GM21515 (cell line): Measurements from ENCODE around the gene ACTR5.
"Not testable (repeated sequence)": the region's sequence is repeated elsewhere in the genome, so short reads cannot be mapped to it uniquely, and the experiment has no call there.

Experiments used
- ATAC-seq: cut with Tn5 transposase; IDR thresholded peaks from one replicate; pipeline ENCODE4 v1.9.1; 2021; ENCODE audit not compliant: unreplicated experiment

The ACTR5 gene

DNA sequence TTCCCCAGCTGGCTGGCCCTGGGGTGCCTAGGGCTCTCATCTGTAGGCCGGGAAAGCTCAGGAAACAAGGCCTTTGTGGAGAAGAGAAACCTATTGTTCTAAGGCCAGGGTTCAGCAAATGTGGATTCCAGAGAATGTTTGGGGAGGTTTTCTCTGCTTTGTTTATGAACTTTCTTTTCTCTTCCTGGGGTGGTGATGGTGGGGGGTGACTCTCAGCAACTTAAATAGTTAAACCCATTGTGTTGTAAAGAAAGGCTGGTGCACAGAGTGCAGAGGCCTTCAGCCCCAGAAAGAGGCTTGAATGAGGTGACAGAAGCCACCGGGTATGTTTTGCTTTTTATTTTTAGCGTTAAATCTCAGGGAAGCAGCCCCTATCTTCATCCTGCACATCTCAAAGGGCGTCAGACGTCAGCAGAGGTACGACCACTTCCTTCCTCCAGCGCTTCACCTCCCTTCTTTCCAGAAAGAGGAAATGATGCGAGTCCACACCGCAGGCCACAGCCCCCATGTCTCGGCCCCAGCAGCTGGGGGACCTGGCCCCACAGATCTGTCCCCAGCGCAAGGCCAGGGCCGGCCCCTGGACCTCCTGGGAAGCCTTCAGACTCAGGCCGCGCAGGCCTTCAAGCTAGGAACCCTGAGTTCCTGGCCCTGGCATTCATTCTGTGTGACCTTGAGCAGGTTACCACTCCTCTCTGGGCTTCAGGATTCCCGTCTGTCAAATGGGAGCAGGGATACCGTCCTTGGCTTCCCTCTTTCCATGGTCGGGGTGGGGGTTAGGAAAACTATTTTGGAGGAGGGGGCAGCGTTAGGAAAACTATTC lies 56.6 kb downstream of the ACTR5 start:
- ATAC-seq, result peak; percentile 35

DNA sequence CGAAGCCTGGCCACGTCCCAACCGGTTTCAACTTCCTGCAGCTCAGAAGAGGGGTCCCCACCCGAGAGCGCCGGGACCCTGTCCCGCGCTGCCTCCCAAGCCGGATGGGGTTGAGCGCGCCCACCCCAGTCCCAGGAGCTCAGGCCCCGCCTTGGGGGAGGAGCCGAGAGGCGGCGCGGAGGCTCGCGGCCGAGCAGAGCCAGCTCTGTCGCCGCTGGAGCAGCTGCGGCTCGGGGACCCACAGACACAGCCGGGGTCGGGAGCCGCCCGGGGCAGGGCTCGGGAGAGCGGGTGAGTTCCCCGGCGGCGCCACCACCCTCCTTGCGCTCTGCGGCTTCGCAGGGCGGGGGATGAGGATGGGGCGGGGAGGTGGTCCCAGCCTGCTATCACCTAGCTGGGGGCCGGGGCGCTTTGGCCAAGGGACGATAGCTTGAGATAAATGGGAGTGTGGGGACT lies 57.3 kb downstream of the ACTR5 start, which contains the start of gene PPP1R16B:
Gene PPP1R16B (plus strand): TSS at position 196 of the 456 bp plus-strand sequence. CDS start 30,229 bp downstream, outside the sequence.
- ATAC-seq, result peak; percentile 46

DNA sequence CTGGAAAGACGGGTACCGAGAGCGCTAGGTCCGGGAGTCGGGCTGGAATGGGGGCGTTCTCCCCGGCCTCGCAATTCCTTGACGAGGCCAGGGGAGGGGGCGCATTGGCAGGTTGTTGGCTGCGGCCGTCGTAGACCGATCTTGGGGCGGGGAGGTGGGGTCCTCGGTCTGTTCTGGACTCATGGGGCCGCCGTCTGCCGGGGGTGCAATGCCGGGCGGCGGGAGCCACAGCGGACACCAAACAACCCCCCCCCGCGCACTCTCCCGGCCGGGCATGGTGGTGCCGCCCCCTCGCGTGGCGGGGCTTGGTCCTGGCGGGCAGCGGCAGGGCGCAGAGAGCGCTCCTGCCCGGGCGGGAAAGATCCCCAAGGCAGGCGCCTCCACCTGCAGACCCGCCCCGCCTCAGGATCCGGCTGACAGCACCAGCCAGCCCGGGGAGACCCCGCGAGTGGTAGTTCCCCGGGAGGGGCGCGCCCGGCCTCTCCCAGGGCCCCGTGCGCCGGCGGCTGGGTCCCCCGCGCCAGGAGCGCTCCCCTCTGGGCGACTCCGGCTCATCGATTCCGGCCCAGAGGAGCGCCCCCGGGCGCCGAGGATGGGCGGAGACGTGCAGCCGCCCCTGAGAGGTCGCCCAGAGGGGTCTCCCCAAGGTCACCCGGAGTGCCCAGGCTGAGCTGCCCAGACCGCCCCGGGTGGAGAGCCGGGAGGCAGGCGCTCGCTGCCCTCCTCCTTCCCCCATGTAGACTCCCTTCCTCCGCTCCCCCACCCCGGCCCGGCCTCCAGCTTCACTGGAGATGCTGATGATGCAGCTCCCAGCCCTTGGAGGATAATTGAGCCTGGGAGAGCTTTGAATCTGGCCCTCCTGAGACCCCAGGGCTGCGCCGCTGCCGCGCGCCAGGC lies 57.9 kb downstream of the ACTR5 start:
- no peak for ATAC-seq

DNA sequence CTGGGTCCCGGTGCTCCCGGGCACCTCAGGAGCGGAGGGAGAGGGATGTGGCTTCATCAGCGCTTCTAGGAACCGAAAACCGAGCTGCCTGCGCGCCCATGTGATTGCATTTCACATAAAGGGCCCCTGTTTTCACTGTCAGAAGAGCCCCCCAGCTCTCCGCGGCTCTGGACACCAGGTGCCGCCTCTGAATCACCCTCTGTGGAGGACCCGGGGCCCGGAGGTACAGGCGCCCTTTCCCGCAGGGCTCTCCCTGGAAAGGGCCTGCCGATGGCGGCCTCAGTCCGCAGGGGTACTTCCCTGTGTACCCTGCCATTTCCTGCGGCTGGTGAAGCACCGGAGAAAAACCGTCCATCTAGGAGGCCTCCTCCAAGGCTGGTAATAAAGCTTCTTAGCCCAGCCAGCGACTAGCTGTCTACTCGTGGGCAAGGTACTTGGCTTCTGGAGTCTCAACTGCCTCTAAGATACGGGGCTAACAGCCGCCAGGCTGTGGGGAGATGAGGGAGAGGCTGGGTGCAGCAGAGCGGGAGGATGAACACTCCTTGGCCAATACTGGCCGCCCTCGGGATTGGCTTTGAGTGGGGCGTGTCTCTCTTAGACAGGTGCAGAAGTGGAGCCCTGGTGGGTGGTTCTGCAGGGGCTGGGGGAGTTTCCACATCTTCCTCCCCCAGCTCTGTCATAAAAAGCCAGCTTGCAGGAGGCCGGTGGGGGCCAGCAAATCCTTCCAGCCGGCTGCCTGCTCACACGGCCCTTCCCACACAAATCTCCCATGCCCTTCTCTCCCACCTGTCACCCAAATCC lies 58.8 kb downstream of the ACTR5 start:
- no peak for ATAC-seq

DNA sequence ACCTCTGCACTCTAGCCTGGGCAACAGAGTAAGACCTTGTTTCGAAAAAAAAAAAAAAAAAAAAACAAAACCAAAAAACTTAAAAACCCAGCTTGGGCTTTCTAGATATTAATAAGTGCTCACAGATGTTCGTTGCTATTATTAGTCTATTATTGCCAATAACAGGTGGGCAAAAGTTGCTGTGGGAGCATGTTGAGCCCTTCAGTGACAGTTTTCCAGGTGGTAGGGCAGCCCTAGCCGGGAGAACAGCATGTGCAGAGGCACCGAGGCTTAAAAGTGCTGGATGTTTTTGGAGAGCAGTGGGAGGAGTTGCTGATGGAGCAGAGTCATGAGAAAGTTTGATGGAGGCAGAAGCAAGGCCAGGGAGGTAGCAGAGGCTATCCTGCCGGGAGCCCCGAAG lies 61.7 kb downstream of the ACTR5 start:
- no peak for ATAC-seq

GRCh38 chr20:38810926-38811630 lies 62.8 kb downstream of the ACTR5 start:
- ATAC-seq, result no peak

- no peak for ATAC-seq
These were observed 63.5 kb downstream of the ACTR5 start for GRCh38 chr20:38811769-38812168.

GRCh38 chr20:38812182-38812581 lies 63.9 kb downstream of the ACTR5 start:
- no peak for ATAC-seq

GRCh38 chr20:38812709-38813573 lies 64.7 kb downstream of the ACTR5 start:
- no peak for ATAC-seq

DNA sequence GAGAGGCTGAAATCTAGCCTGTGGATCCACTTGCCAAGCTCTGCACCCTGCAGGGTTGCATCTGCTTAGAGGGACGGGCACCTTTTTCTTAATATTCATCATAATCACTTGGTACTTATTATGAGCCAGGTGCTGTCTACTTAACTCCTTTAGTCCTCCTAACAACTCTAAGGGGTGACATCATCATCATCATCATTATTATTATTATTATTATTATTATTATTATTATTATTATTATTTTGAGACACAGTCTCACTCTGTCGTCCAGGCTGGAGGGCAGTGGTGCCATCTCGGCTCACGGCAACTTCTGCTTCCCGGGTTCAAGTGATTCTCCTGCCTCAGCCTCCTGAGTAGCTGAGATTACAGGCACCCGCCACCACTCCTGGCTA lies 65.3 kb downstream of the ACTR5 start:
- not testable (repeated sequence) for ATAC-seq

GRCh38 chr20:38815446-38815845 lies 67.2 kb downstream of the ACTR5 start:
- no peak for ATAC-seq

DNA sequence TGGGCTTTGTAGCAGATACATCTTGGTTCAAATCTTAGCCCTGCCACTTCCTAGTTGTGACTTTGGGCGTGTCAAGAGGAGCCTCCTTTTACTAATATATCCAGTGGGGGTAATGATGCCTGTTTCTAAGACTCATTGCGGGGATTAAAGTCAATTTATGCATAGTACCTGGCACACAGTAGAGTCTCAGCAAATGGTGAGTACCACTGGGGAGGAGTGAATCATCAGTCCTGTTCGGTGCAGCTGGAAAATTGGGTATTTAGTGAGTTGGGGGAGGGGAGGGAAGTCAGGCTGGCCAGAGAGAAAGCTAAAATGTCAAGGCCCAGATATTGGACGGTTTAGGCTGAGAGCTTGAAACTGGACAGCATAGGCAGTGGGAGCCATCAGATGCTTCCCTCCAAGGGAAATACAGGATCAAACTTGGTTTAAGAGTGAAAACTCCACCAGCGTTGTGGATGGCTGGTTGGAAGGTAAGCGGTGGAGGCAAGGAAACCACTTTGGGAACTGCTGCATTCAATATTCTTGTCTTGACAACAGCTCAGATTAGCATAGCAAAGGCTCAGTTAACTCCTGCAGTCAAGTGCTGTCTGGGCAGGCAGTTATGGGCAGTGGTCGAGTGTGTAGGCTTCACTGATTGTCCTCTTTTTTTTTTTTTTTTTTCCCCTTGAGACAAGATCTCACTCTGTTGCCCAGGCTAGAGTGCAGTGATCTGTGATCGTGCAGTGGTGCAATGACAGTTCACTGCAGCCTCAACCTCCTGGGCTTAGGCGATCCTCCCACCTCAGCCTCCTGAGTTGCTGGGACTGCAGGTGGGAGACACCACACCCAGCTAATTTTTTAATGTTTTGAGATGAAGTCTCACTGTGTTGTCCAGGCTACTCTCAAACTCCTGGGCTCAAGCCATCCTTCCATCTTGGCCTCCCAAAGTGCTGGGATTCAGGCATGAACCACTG lies 70.1 kb downstream of the ACTR5 start:
- no peak for ATAC-seq
